Esophagus (tissue), 2 donors: ENCODE data around the gene EIF2S1. TPM values are rescaled to one million over a fixed set of nuclear protein-coding genes. Genes with fewer than 3 reads are reported as not detected.
"Not testable (repeated sequence)": the region's sequence is repeated elsewhere in the genome, so short reads cannot be mapped to it uniquely, and the experiment has no call there.

Source experiments
- H3K27ac ChIP-seq, 2 donors: one replicate each; pipeline ENCODE4 v1.5.1; 2013; ENCODE audit warnings: low read depth in 2 of 2, mild to moderate bottlenecking in 2 of 2, inconsistent platforms in 1 of 2, low read length in 1 of 2, moderate library complexity in 1 of 2
- H3K27me3 ChIP-seq, 2 donors: one replicate each; pipeline ENCODE4 v1.6.1; 2013; ENCODE audit warnings: low read length in 2 of 2, control low read depth in 1 of 2, mild to moderate bottlenecking in 1 of 2; ENCODE audit not compliant: insufficient read depth in 2 of 2, control insufficient read depth in 1 of 2
- H3K36me3 ChIP-seq, 2 donors: one replicate each; pipeline ENCODE4 v1.6.1; 2013; ENCODE audit warnings: low read length in 1 of 2; ENCODE audit not compliant: control insufficient read depth in 2 of 2, insufficient read depth in 2 of 2
- H3K4me1 ChIP-seq, 2 donors: one replicate each; pipeline ENCODE4 v1.6.1; 2013; ENCODE audit warnings: low read length in 1 of 2; ENCODE audit not compliant: control insufficient read depth in 2 of 2, insufficient read depth in 2 of 2
- H3K4me3 ChIP-seq, 2 donors: one replicate each; pipeline ENCODE4 v1.5.1; 2013; ENCODE audit warnings: low read length in 2 of 2, mild to moderate bottlenecking in 2 of 2, low read depth in 1 of 2, moderate library complexity in 1 of 2
- H3K9me3 ChIP-seq, 2 donors: one replicate each; pipeline ENCODE4 v1.6.1; 2013; ENCODE audit warnings: mild to moderate bottlenecking in 2 of 2, low read depth in 1 of 2, low read length in 1 of 2, moderate library complexity in 1 of 2; ENCODE audit not compliant: control insufficient read depth in 2 of 2, insufficient read depth in 1 of 2
- WGBS, 2 donors: extraction: QIAGEN DNeasy Blood & Tissue Kit; methylation state at CpG; one replicate each; pipeline ENCODE4 v1.1.7; 2013; 5-methylcytosine and 5-hydroxymethylcytosine counted together
- polyA plus RNA-seq, 2 donors: library from polyadenylated mRNA; stranded (reverse); fragments of 200-250 nt; gene quantifications; one replicate each; pipeline ENCODE4 v1.2.3, GENCODE V29; 2013
- donor health status: healthy with polysubstance abuse.
- donor health status: Bipolar disorder and iron deficiency.

Gene EIF2S1
- polyA plus RNA-seq, 2 donors = 20.4 to 95.9 TPM

- not testable (repeated sequence) for H3K36me3 ChIP-seq, H3K9me3 ChIP-seq, H3K27me3 ChIP-seq, H3K4me3 ChIP-seq, H3K4me1 ChIP-seq, H3K27ac ChIP-seq
- 83 to 84% methylated on average over 7 of the region's 7 CpGs for WGBS, 2 donors
Measured at GRCh38 chr14:67408122-67408801, 48.1 kb downstream of the EIF2S1 start.

GRCh38 chr14:67409461-67409860 lies 49.3 kb downstream of the EIF2S1 start:
- WGBS, 2 donors = 49 to 62% methylated on average over 8 of the region's 8 CpGs
- Histone ChIP-seq H3K27me3 (no peaks in the 10 kb centered on the region), H3K4me3 (no peak overlapping the region), H3K9me3 (no peaks in the 10 kb centered on the region), H3K36me3 (no peaks in the 10 kb centered on the region), H3K4me1 (peaks cover 0 to 5% of the 10 kb centered on the region in 2 donors), H3K27ac (peak overlapping the region in 1 of 2 donors; percentile 52)

GRCh38 chr14:67410313-67410712 lies 50.2 kb downstream of the EIF2S1 start:
- WGBS, 2 donors = 57 to 69% methylated on average over 9 of the region's 9 CpGs
- no peaks in the 10 kb centered on the region for H3K27me3 ChIP-seq
- H3K4me1 ChIP-seq = peaks cover 0 to 5% of the 10 kb centered on the region in 2 donors
- no peaks in the 10 kb centered on the region for H3K9me3 ChIP-seq
- H3K27ac ChIP-seq = peak overlapping the region in 1 of 2 donors; percentile 84
- H3K4me3 ChIP-seq = no peak overlapping the region
- no peaks in the 10 kb centered on the region for H3K36me3 ChIP-seq

- Histone ChIP-seq H3K9me3 (no peaks in the 10 kb centered on the region), H3K4me1 (peaks cover 0 to 5% of the 10 kb centered on the region in 2 donors), H3K4me3 (peak overlapping the region; percentile 48 to 61), H3K36me3 (no peaks in the 10 kb centered on the region), H3K27me3 (no peaks in the 10 kb centered on the region), H3K27ac (peak overlapping the region in 1 of 2 donors; percentile 33)
- 39 to 43% methylated on average over 8 of the region's 8 CpGs for WGBS, 2 donors
Measured at GRCh38 chr14:67411370-67411769, 51.2 kb downstream of the EIF2S1 start.

- 3 to 5% methylated on average over 50 to 63 of the region's 63 CpGs for WGBS, 2 donors
- H3K27ac ChIP-seq = peak within 1 kb of the TSS in 1 of 2 donors; percentile 51
- H3K4me3 ChIP-seq = peak within 1 kb of the TSS; percentile 48 to 61
- H3K36me3 ChIP-seq = no peaks in the 10 kb centered on the region
- no peaks in the 10 kb centered on the region for H3K27me3 ChIP-seq
- no peaks in the 10 kb centered on the region for H3K9me3 ChIP-seq
- peaks cover 0 to 5% of the 10 kb centered on the region in 2 donors for H3K4me1 ChIP-seq
Measured at GRCh38 chr14:67411820-67412421, 51.8 kb downstream of the EIF2S1 start, which contains the start of gene PLEK2. TSS of gene PLEK2 (minus strand) at chr14:67412165. CDS start at chr14:67412059, 106 bp downstream.

- Histone ChIP-seq H3K36me3 (no peaks in the 10 kb centered on the region), H3K27ac (peak overlapping the region in 1 of 2 donors; percentile 5), H3K27me3 (no peaks in the 10 kb centered on the region), H3K4me1 (peaks cover 4 to 10% of the 10 kb centered on the region in 2 donors), H3K4me3 (no peak overlapping the region), H3K9me3 (no peaks in the 10 kb centered on the region)
- 36 to 39% methylated on average over 3 of the region's 3 CpGs for WGBS, 2 donors
Measured at GRCh38 chr14:67413806-67414769, 54.0 kb downstream of the EIF2S1 start.

GRCh38 chr14:67415610-67416009 lies 55.5 kb downstream of the EIF2S1 start:
- not testable (repeated sequence) for H3K4me1 ChIP-seq, H3K27me3 ChIP-seq, H3K4me3 ChIP-seq, H3K36me3 ChIP-seq, H3K9me3 ChIP-seq, H3K27ac ChIP-seq
- WGBS, 2 donors = 94 to 96% methylated on average over 5 of the region's 5 CpGs

GRCh38 chr14:67416085-67416484 lies 56.0 kb downstream of the EIF2S1 start:
- H3K4me3 ChIP-seq = no peak overlapping the region
- no peak overlapping the region for H3K27ac ChIP-seq
- 47 to 58% methylated on average over 8 of the region's 8 CpGs for WGBS, 2 donors
- no peaks in the 10 kb centered on the region for H3K9me3 ChIP-seq
- no peaks in the 10 kb centered on the region for H3K36me3 ChIP-seq
- H3K27me3 ChIP-seq = no peaks in the 10 kb centered on the region
- H3K4me1 ChIP-seq = peaks cover 4 to 7% of the 10 kb centered on the region in 2 donors

- WGBS, 2 donors = 93 to 94% methylated on average over 2 of the region's 2 CpGs
- Histone ChIP-seq H3K36me3 (no peaks in the 10 kb centered on the region), H3K27me3 (no peaks in the 10 kb centered on the region), H3K27ac (no peak overlapping the region), H3K9me3 (no peaks in the 10 kb centered on the region), H3K4me1 (peaks cover 4 to 7% of the 10 kb centered on the region in 2 donors), H3K4me3 (no peak overlapping the region)
Measured at GRCh38 chr14:67416810-67417209, 56.7 kb downstream of the EIF2S1 start.
